Subcutaneous adipose tissue (tissue), 4 donors: ENCODE data around the gene GPR143. TPM values are rescaled to one million over a fixed set of nuclear protein-coding genes. Genes with fewer than 3 reads are reported as not detected.

ENCODE experiments used
- total RNA-seq, 4 donors: library from RNA; depleted of rRNA; stranded (reverse); fragments of >200 nt; gene quantifications; one replicate each; pipeline ENCODE4 v1.1.0, GENCODE V29; 2016
- TF ChIP-seq, protein P1 (sequence below): fragments of 450-650 bp; IDR thresholded peaks from one replicate; pipeline ENCODE4 v1.5.1; 2016; ENCODE audit warnings: low read depth, mild to moderate bottlenecking, control low read depth, antibody characterized with exemption, moderate library complexity

Gene GPR143
- total RNA-seq, 4 donors from 2014 or later: not detected

GRCh38 chrX:9688833-9689232, 76.8 kb downstream of the GPR143 start:
- TF ChIP-seq, protein P1, sequence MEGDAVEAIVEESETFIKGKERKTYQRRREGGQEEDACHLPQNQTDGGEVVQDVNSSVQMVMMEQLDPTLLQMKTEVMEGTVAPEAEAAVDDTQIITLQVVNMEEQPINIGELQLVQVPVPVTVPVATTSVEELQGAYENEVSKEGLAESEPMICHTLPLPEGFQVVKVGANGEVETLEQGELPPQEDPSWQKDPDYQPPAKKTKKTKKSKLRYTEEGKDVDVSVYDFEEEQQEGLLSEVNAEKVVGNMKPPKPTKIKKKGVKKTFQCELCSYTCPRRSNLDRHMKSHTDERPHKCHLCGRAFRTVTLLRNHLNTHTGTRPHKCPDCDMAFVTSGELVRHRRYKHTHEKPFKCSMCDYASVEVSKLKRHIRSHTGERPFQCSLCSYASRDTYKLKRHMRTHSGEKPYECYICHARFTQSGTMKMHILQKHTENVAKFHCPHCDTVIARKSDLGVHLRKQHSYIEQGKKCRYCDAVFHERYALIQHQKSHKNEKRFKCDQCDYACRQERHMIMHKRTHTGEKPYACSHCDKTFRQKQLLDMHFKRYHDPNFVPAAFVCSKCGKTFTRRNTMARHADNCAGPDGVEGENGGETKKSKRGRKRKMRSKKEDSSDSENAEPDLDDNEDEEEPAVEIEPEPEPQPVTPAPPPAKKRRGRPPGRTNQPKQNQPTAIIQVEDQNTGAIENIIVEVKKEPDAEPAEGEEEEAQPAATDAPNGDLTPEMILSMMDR: no peak

GRCh38 chrX:9687899-9688298, 77.7 kb downstream of the GPR143 start:
- TF ChIP-seq, protein P1: no peak

DNA sequence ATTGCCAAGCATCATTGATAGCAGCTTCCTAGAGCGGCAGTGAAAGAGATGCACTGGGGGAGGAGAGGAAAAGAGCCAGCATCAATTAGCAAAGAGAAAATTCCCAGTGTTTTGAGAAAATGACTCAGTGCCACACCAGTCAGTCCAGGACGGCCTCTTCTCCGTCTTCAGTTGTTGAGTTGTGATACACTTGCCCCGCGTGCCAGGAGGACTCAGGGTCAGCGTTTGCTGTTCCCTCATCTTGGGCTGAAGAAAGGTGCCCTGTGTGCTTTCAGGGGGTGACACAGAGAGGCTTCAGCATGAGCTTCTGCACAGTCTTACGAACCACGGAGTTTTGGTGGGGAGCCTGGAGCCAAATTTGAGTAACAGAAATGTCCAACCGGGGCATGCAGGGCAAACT, 82.3 kb downstream of the GPR143 start:
- TF ChIP-seq, protein P1: no peak

- TF ChIP-seq, protein P1: no peak
Measured at GRCh38 chrX:9682861-9683260, 82.8 kb downstream of the GPR143 start.

- TF ChIP-seq, protein P1: no peak
Measured at GRCh38 chrX:9682456-9682855, 83.2 kb downstream of the GPR143 start.

DNA sequence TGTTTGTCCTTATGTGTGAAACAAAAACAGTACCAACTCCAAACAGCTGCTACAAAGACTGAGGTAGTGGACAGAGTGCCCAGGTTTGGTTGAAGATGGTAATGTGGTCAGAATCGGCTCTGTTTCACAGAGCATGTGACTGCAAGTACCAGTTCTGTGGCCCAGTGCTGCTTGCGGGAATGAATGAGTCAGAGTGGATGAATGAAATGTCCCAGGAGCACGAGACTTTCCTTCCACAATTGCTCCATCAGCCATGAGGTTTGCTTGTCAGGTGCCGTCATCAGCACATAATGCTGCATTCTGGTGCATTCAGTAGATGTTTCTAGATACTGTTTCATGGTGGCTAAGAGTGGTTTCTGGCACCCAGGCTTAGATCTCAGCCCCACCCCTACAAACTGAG, 84.2 kb downstream of the GPR143 start:
- TF ChIP-seq, protein P1: no peak

GRCh38 chrX:9681011-9681410, 84.6 kb downstream of the GPR143 start:
- TF ChIP-seq, protein P1: no peak
